HG02759 (cell line): Measurements from ENCODE around the gene UGT1A7.
"Not testable (repeated sequence)": the region's sequence is repeated elsewhere in the genome, so short reads cannot be mapped to it uniquely, and the experiment has no call there.

Experiments used
- ATAC-seq: cut with Tn5 transposase; IDR thresholded peaks from one replicate; pipeline ENCODE4 v1.9.1; 2021; ENCODE audit warnings: mild to moderate bottlenecking, moderate library complexity; ENCODE audit not compliant: unreplicated experiment

Gene UGT1A7

DNA sequence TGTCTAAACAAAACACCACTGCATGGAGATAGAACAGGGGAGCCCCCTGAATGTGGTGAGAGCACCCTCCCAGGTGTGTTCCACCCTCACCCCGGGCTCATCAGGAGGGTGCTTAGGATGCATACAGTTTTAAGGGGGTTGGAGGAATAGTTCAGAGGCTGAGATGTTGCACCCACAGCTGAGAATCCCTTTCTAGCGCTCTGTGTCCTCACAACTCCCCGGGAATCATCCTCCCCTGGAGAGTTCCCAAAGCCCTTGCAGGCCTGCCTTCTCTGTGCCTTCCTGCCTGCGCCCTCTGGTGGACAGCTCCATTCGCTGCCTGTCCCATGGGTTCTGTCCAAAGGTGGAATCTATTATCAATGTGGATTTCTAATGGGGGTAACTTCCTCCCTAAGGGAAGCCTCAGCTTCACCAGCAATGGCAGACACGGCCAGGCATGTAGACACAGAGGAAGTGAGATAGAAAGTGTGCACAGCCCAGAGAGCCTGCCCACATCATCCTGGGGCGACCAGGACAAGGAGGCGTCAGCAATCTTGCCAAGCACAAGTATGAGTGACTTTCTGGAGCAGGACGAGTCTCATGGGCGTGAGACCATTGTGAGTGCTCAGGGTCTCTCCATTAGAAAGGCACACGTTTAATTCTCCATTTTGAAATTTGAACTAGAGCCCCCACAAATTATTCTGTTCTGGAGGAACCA lies 29.8 kb downstream of the UGT1A7 start:
- ATAC-seq, result no peak

DNA sequence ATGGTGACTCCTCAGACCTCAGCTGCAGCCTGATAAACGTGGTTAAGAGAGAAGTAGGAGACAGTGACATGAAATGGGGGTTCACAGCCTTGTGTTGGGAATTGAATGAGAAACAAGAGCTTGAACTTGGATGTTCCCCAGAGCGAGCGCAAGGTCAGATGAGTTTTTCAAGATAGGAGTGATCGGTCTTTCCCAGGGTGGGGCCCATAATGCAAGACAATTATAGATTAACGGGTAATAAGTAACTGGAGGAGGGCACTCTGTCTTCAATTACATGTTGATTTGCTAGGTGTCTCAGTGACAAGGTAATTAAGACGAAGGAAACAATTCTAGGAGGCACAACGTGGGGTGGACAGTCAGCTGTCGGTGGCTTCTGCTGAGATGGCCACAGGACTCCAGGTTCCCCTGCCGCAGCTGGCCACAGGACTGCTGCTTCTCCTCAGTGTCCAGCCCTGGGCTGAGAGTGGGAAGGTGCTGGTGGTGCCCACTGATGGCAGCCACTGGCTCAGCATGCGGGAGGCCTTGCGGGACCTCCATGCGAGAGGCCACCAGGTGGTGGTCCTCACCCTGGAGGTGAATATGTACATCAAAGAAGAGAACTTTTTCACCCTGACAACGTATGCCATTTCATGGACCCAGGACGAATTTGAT lies 31.0 kb downstream of the UGT1A7 start, which contains the start of gene UGT1A5:
UGT1A5 (plus strand) TSS at position 297 of the 651 bp plus-strand sequence; CDS start at position 382, 85 bp downstream.
- ATAC-seq, result no peak

DNA sequence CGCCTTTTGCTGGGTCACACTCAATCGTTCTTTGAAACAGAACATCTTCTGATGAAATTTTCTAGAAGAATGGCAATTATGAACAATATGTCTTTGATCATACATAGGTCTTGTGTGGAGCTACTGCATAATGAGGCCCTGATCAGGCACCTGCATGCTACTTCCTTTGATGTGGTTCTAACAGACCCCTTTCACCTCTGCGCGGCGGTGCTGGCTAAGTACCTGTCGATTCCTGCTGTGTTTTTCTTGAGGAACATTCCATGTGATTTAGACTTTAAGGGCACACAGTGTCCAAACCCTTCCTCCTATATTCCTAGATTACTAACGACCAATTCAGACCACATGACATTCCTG lies 31.5 kb downstream of the UGT1A7 start:
- no peak for ATAC-seq

DNA sequence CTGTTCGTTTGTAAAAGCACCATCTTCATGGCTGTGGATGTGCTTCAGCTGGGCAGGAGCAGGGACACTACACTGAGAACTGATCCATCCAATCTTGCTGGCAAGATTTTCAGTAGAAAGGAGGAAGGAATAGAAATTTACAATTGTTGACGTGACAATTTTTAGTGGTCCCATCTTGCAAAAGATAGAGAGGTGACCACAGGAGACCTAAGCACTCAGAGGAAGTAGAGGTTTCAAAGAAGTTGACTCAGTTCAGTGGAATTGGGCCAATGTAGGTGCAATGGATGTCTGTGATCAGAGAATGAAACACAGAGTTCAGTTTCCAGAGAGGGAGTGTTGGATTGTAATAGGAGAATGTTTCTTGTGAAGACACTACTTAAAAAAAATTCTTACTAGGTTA lies 32.4 kb downstream of the UGT1A7 start:
- no peak for ATAC-seq

DNA sequence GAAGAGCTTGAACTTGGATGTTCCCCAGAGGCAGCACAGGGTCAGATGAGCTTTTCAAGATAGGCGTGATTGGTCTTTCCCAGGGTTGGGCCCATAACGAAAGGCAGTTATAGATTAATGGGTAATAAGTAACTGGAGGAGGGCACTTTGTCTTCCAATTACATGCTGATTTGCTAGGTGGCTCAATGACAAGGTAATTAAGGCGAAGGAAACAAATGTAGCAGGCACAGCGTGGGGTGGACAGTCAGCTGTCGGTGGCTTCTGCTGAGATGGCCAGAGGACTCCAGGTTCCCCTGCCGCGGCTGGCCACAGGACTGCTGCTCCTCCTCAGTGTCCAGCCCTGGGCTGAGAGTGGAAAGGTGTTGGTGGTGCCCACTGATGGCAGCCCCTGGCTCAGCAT lies 36.9 kb downstream of the UGT1A7 start, which contains the start of gene UGT1A4:
UGT1A4 (plus strand) TSS at position 185 of the 400 bp plus-strand sequence; CDS start at position 270, 85 bp downstream.
- ATAC-seq, result no peak

DNA sequence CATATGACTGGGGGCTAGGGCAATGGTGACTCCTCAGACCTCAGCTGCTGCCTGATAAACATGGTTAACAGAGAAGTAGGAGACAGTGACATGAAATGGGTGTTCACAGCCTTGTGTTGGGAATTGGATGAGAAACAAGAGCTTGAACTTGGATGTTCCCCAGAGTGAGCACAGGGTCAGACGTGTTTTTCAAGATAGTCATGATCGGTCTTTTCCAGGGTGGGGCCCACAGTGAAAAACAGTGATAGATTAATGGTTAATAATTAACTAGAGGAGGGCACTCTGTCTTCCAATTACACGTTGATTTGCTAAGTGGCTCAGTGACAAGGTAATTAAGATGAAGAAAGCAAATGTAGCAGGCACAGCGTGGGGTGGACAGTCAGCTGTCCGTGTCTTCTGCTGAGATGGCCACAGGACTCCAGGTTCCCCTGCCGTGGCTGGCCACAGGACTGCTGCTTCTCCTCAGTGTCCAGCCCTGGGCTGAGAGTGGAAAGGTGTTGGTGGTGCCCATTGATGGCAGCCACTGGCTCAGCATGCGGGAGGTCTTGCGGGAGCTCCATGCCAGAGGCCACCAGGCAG lies 47.1 kb downstream of the UGT1A7 start, which contains the start of gene UGT1A3:
UGT1A3 (plus strand) TSS at position 320 of the 579 bp plus-strand sequence; CDS start at position 405, 85 bp downstream.
- ATAC-seq, result no peak

DNA sequence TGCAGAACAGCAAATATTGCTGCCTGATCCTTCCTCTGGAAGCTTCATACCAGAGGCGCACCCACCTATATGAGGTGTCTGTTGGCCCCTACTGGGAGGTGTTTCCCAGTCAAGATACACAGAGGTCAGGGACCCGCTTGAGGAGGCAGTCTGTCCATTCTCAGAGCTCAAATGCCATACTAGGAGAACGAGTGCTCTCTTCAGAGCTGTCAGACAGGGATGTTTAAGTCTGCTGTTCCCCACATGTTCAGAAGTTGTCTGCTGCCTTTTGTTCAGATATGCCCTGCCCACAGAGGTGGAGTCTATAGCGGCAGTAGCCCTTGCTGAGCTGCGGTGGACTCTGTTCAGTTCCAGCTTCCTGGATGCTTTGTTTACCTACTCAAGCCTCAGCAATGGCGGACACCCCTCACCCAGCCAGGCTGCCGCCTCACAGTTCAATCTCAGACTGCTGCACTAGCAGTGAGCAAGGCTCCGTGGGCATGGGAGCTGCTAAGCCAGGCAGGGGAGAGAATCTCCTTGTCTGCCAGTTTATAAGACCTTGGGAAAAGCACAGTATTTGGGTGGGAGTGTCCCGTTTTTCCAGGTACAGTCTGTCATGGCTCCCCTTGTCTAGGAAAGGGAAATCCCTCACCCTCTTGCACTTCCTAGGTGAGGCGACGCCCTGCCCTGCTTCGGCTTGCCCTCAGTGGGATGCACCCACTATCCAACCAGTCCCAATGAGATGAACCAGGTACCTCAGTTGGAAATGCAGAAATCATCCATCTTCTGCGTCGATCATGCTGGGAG lies 55.4 kb downstream of the UGT1A7 start:
- not testable (repeated sequence) for ATAC-seq

DNA sequence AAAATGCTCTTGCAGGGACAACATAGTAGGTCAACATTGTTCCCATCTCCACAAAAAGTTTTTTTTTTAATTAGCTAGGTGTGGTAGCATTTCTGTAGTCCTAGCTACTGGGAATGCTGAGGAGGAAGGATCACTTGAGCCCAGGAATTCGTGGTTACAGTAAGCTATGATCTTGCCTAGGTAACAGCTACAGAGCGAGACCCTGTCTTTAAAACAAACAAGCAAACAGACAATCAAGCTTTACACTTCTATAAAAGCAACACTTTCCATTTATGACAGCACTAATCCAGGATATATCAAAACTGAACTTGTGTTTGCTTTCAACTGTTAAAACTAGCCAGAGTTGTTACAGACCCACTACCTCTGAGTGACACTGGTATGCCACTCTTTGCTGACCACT lies 59.2 kb downstream of the UGT1A7 start:
- no peak for ATAC-seq

DNA sequence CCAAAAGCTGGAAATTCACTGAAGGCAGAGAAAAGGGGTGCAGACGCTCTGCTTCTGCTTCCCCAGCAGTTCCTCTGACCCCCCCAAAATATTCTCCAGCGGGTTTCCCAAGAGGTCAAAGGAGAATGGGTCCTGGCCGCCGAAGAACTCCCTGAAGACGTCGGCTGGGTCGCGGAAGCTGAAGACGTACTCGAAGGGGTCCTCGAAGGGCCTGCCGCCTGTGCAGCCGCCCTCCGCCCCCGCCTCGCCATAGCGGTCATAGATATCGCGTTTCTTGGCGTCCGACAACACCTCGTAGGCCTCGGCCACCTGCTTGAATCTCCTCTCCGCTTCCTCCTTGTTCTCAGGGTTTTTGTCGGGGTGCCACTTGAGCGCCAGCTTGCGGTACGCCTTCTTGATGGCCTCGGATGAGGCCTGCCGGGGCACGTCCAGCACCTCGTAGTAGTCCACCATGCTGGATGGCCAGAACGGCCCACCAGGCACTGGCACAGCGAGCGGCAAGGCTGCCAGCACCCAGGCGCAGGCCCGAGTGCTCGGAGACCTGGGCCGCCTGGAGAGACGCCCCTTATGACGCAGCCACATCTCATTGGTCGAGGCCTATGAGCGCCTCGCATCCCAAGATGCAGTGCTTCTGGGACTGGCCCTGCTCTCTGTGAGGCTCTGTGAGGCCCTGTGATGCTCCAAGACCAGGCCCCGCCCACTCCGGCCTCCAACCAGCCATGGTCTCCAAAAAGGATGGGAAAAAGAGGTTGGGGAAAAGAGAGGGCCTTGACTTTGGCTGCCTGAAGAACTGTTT lies 62.0 kb downstream of the UGT1A7 start:
- no peak for ATAC-seq

DNA sequence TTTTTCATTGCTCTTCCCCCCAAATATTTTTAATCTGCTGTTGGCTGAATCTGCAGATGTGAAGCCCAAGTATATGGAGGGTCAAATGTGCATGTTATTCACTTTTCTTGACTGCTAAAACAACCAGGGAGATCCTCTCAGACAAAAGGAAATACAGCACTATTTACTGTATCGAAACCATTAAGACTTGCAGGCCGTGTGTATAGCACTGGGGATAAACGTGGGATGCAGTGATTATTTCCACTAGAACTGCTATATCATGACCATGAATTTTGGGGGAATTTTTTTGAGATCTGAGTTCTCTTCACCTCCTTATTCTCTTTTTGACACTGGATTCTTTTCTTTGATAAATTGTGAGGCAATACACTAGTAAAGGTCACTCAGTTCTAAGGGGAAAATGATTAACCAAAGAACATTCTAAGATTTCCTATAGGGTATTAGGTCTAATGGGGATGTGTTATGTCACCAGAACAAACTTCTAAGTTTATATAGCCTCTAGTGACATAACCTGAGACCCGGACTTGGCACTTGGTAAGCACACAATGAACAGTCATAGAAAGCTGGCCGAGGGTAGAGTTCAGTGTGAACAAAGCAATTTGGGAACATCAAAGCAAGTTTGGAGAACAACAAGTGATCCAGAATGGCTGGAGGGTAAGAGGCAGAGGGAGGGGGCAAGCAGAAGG lies 63.5 kb downstream of the UGT1A7 start:
- no peak for ATAC-seq

DNA sequence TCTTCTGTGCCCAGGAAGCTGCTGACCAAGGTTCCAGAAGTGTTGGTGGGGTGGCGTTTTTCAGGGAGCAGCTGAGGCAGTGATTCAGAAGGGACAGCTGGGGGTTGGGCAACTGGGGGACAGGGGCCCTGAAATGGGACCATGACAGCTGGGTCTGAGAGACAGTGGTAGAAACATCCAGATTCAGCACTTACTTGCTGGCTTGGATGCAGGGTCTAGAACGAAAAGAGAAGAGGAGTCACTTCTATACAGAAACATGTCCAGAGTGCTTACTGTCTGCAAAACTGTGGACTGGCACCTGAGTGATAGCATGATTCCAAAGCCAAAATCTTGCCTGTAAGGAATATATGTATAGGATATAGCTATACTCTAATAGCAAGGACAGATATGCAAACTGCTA lies 64.1 kb downstream of the UGT1A7 start:
- ATAC-seq, result not testable (repeated sequence)

DNA sequence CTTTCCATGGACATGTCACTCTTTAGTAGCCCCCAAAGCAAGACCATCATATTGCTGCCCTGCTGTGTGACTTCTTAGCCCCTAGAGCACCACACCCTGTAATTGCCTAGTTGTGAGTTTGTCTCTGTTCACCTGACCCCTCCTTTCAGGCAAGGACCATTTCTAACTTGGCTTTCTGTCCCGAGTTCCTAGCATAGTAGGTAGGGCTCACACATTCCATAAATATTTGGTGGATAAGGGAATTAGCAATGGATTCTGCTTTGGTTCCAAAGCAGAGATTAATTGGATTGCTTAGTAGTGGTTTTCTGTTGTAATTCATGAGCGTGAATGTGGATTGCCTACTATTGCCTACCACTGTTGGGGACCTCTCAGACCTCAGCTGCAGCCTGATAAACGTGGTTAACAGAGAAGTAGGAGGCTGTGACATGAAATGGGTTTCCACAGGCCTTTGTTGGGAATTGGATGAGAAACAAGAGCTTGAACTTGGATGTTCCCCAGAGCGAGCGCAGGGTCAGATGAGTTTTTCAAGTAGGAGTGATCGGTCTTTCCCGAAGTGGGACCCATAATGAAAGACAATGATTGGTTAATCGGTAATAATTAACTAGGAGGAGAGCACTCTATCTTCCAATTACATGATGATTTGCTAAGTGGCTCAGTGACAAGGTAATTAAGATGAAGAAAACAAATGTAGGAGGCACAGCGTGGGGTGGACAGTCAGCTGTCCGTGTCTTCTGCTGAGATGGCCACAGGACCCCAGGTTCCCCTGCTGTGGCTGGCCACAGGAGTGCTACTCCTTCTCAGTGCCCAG lies 65.0 kb downstream of the UGT1A7 start:
- ATAC-seq, result no peak

DNA sequence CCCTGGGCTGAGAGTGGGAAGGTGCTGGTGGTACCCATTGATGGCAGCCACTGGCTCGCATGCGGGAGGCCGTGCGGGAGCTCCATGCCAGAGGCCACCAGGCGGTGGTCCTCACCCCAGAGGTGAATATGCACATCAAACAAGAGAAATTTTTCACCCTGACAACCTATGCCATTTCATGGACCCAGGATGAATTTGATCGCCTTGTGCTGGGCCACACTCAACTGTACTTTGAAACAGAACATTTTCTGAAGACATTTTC lies 65.5 kb downstream of the UGT1A7 start:
- ATAC-seq, result no peak

DNA sequence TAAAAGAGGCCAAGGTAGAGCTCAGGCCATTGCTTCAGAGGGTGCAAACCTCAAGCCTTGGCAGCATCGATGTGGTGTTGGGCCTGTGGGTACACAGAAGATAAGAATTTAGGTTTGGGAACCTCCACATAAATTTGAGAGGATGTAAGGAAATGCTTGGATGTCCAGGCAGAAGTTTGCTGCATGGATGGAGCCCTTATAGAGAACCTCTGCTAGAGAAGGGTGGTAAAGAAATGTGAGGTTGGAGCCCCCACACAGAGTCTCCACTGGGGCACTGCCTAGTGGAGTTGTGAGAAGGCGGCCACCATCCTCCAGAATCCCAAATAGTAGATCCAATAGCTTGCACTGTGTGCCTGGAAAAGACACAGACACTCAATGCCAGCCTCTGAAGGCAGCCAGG lies 69.0 kb downstream of the UGT1A7 start:
- not testable (repeated sequence) for ATAC-seq

DNA sequence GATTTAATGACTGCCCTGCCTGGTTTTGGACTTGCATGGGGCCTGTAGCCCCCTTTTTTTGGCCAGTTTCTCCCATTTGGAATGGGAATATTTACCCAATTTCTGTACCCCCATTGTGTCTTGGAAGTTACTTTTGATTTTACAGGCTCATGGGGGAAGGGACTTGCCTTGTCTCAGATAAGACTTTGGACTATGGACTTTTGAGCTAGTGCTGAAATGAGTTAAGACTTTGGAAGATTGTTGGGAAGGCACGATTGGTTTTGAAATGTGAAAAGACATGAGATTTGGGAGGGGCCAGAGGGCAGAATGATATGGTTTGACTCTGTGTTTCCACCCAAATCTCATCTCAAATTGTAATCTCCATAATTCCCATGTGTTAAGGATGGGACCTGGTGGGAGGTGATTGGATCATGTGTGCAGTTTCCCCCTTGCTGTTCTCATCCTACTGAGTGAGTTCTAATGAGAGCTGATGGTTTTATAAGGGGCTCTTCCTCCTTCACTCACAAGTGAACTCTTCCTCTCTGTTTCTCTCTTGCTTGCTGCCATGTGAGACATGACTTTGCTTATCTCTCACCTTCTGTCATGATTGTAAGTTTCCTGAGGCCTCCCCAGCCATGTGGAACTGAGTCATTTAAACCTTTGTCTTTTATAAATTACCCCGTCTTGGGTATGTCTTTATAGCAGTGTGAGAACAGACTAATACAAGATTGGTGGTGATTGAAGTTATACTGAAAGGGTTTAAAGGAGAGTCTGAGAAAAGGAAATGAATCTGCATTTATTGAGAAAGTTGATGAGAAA lies 69.7 kb downstream of the UGT1A7 start:
- not testable (repeated sequence) for ATAC-seq

DNA sequence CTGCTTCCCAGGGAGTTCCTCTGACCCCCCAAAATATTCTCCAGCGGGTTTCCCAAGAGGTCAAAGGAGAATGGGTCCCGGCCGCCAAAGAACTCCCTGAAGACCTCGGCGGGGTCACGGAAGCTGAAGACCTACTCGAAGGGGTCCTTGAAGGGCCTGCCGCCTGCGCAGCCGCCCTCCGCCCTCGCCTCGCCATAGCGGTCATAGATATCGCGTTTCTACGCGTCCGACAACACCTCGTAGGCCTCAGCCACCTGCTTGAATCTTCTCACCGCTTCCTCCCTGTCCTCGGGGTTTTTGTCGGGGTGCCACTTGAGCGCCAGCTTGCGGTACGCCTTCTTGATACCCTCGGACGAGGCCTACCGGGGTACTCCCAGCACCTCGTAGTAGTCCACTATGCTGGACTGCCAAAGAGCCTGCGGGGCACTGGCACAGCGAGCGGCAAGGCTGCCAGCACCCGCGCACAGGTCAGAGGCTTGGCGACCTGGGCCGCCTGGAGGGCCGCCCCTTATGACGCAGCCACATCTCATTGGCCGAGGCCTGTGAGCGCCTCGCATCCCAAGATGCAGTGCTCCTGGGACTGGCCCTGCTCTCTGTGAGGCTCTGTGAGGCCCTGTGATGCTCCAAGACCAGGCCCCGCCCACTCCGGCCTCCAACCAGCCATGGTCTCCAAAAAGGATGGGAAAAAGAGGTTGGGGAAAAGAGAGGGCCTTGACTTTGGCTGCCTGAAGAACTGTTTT lies 73.3 kb downstream of the UGT1A7 start:
- no peak for ATAC-seq

DNA sequence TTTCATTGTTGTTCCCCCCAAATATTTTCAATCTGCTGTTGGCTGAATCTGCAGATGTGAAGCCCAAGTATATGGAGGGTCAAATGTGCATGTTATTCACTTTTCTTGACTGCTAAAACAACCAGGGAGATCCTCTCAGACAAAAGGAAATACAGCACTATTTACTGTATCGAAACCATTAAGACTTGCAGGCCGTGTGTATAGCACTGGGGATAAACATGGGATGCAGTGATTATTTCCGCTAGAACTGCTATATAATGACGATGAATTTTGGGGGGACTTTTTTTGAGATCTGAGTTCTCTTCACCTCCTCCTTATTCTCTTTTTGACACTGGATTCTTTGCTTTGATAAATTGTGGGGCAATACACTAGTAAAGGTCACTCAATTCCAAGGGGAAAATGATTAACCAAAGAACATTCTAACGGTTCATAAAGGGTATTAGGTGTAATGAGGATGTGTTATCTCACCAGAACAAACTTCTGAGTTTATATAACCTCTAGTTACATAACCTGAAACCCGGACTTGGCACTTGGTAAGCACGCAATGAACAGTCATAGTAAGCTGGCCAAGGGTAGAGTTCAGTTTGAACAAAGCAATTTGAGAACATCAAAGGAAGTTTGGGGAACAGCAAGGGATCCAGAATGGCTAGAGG lies 74.9 kb downstream of the UGT1A7 start:
- ATAC-seq, result no peak
